Endodermal cell (in vitro differentiated cells): ENCODE data around the gene IRF7. TPM values are rescaled to one million over a fixed set of nuclear protein-coding genes. Genes with fewer than 3 reads are reported as not detected.

ENCODE experiments used
- DNase-seq: peaks from one replicate; pipeline ENCODE4 v3.0.0-alpha.2; 2017
- H3K27ac ChIP-seq: 2 replicates; pipeline ENCODE4 v1.5.1; 2013; ENCODE audit warnings: mild to moderate bottlenecking, low read depth, low read length, moderate library complexity
- H3K27me3 ChIP-seq: 2 replicates; pipeline ENCODE4 v1.6.1; 2013; ENCODE audit warnings: mild to moderate bottlenecking, low read length, moderate library complexity; ENCODE audit not compliant: insufficient read depth, control insufficient read depth, poor library complexity, severe bottlenecking
- H3K36me3 ChIP-seq: 2 replicates; pipeline ENCODE4 v1.7.0; 2013; ENCODE audit warnings: mild to moderate bottlenecking, low read length, moderate library complexity; ENCODE audit not compliant: control insufficient read depth, insufficient read depth
- H3K4me1 ChIP-seq: one replicate; pipeline ENCODE4 v1.7.0; 2013; ENCODE audit warnings: low read length; ENCODE audit not compliant: control insufficient read depth, insufficient read depth
- H3K4me3 ChIP-seq: 2 replicates; pipeline ENCODE4 v1.5.1; 2013; ENCODE audit warnings: mild to moderate bottlenecking, low read length, moderate library complexity
- H3K9ac ChIP-seq: 2 replicates; pipeline ENCODE4 v1.6.1; 2013; ENCODE audit warnings: mild to moderate bottlenecking, low read length, moderate library complexity; ENCODE audit not compliant: poor library complexity, severe bottlenecking; ENCODE audit errors: extremely low read depth
- H3K9me3 ChIP-seq: 2 replicates; pipeline ENCODE4 v1.6.1; 2013; ENCODE audit warnings: mild to moderate bottlenecking, low read length, moderate library complexity; ENCODE audit not compliant: control insufficient read depth
- H3K27ac Mint-ChIP-seq: 2 replicates; pipeline ENCODE4 v1.8.0; 2020; ENCODE audit warnings: mixed read lengths
- H3K27me3 Mint-ChIP-seq: 2 replicates; pipeline ENCODE4 v1.8.0; 2021; ENCODE audit warnings: mild to moderate bottlenecking, mixed read lengths; ENCODE audit not compliant: insufficient read depth
- H3K36me3 Mint-ChIP-seq: 2 replicates; pipeline ENCODE4 v1.8.0; 2020; ENCODE audit warnings: low read depth, mixed read lengths
- H3K4me1 Mint-ChIP-seq: 2 replicates; pipeline ENCODE4 v1.8.0; 2020; ENCODE audit warnings: mixed read lengths
- H3K4me3 Mint-ChIP-seq: 2 replicates; pipeline ENCODE4 v1.8.0; 2020; ENCODE audit warnings: mild to moderate bottlenecking, moderate library complexity, mixed read lengths
- H3K9me3 Mint-ChIP-seq: 2 replicates; pipeline ENCODE4 v1.8.0; 2020; ENCODE audit warnings: mild to moderate bottlenecking, mixed read lengths
- CTCF ChIP-seq: fragments of 200-600 bp; sonication (generic); conservative IDR thresholded peaks from 2 replicates; pipeline ENCODE4 v1.5.0; 2021; ENCODE audit warnings: antibody characterized with exemption, mild to moderate bottlenecking
- WGBS, 2 experiments: methylation state at CpG; one replicate each; pipeline versions ENCODE4 v1.1.5 to v1.1.7; 2013; ENCODE audit warnings: missing lambda C conversion rate in 2 of 2, mixed read lengths in 1 of 2; ENCODE audit not compliant: insufficient coverage in 1 of 2, insufficient read length in 1 of 2; 5-methylcytosine and 5-hydroxymethylcytosine counted together
- total RNA-seq, 2 donors: library from RNA; stranded (reverse); fragmentation: NEBNext Ultra II Directional in 1 of 2; extraction: Animal tissue kit (Norgen Biotek cat#: 25700) in 1 of 2; gene quantifications; 2 replicates in 1 of 2; 3 replicates in 1 of 2; pipeline ENCODE4 v1.2.1, GENCODE V29; 2021

Gene IRF7
- total RNA-seq, 2 donors from 2014 or later = 9.3 to 16.8 TPM

DNA sequence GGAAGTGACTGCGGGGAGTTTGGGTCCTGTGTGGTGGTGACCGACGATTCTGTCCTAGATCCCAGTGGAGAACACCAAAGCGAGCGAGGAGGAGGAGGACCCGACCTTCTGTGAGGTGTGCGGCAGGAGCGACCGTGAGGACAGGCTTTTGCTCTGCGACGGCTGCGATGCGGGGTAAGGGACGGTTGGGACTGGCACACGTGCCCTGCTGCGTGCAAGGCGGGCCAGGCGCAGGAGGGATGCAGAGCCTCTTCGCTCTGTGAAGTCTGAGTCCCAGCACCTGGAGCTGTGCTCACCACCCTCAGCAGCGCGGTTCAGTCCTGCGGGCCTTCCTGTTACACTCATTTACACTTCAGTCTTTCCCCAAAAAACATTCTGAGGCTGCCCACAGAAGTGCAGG is 23.2 kb downstream of the IRF7 start:
- H3K27ac ChIP-seq = no peak overlapping the region
- H3K4me1 ChIP-seq = no peaks in the 10 kb centered on the region
- no peak overlapping the region for H3K4me3 ChIP-seq
- H3K36me3 ChIP-seq = peaks cover 79% of the 10 kb centered on the region
- H3K36me3 Mint-ChIP-seq = peaks cover 76% of the 10 kb centered on the region
- no peaks in the 10 kb centered on the region for H3K4me1 Mint-ChIP-seq
- TF ChIP-seq CTCF = no peak
- WGBS, 2 experiments = 97% methylated on average over 13 to 22 of the region's 22 CpGs
- no peak overlapping the region for H3K9ac ChIP-seq
- no peaks in the 10 kb centered on the region for H3K9me3 ChIP-seq
- no peak for DNase-seq
- no peaks in the 10 kb centered on the region for H3K27me3 Mint-ChIP-seq
- H3K9me3 Mint-ChIP-seq = no peaks in the 10 kb centered on the region
- no peaks in the 10 kb centered on the region for H3K27me3 ChIP-seq
- no peak overlapping the region for H3K27ac Mint-ChIP-seq
- H3K4me3 Mint-ChIP-seq = no peak overlapping the region

DNA sequence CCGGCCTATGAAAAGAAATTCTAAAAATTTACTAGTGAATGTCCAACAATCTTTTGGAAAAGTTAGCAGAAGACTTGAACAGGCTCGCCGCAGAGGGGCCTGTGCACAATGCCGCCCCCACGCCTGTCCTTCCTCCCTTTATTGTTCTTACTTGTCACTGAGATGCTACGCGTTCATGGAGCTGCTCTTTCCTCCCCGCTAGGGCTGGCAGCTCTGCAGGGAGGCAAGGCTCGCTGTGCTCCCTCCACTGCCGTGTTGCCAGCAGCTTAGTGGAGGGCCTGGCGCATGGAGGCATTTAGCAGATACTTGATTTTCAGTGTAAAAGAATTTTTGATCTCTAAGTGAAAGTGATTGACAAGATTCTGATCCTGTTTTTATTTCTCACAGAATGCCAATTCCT is 24.8 kb downstream of the IRF7 start:
- H3K27me3 Mint-ChIP-seq = no peaks in the 10 kb centered on the region
- H3K4me3 Mint-ChIP-seq = no peak overlapping the region
- H3K36me3 ChIP-seq = peaks cover 82% of the 10 kb centered on the region
- no peaks in the 10 kb centered on the region for H3K9me3 ChIP-seq
- no peak overlapping the region for H3K9ac ChIP-seq
- H3K4me1 ChIP-seq = no peaks in the 10 kb centered on the region
- TF ChIP-seq CTCF = no peak
- no peaks in the 10 kb centered on the region for H3K9me3 Mint-ChIP-seq
- H3K36me3 Mint-ChIP-seq = peaks cover 76% of the 10 kb centered on the region
- no peak for DNase-seq
- 82 to 90% methylated on average over 11 of the region's 11 CpGs for WGBS, 2 experiments
- no peaks in the 10 kb centered on the region for H3K4me1 Mint-ChIP-seq
- H3K27ac ChIP-seq = no peak overlapping the region
- no peak overlapping the region for H3K4me3 ChIP-seq
- no peaks in the 10 kb centered on the region for H3K27me3 ChIP-seq
- no peak overlapping the region for H3K27ac Mint-ChIP-seq

GRCh38 chr11:589798-590197 is 26.0 kb downstream of the IRF7 start:
- Histone ChIP-seq H3K9ac (no peak overlapping the region), H3K36me3 (peaks cover 70% of the 10 kb centered on the region), H3K4me3 (no peak overlapping the region), H3K4me1 (no peaks in the 10 kb centered on the region), H3K27me3 (no peaks in the 10 kb centered on the region), H3K27ac (no peak overlapping the region), H3K9me3 (no peaks in the 10 kb centered on the region)
- Mint-ChIP-seq H3K36me3 (peaks cover 71% of the 10 kb centered on the region), H3K27ac (no peak overlapping the region), H3K4me1 (no peaks in the 10 kb centered on the region), H3K27me3 (no peaks in the 10 kb centered on the region), H3K4me3 (no peak overlapping the region), H3K9me3 (no peaks in the 10 kb centered on the region)
- DNase-seq = no peak
- 94 to 96% methylated on average over 26 of the region's 26 CpGs for WGBS, 2 experiments
- TF ChIP-seq CTCF = no peak
